Measurements from ENCODE around the gene MYL10. TPM values are rescaled to one million over a fixed set of nuclear protein-coding genes. Genes with fewer than 3 reads are reported as not detected.

MYL10 gene
- total and polyA plus RNA-seq, 11 donors, result not detected

- intact Hi-C loops (cut with DNase I), result no loop called here
- ATAC-seq (no peak), DNase-seq (no peak)
- TF ChIP-seq POLR2A (IDR thresholded peaks at IDR 0.05), result no peak
- no peak for TF ChIP-seq CTCF (IDR thresholded peaks at IDR 0.05)
- Histone ChIP-seq H3K36me3 (no peaks in the 10 kb centered on the region), H3K4me1 (peaks cover 0 to 8% (median 0%) of the 10 kb centered on the region in 12 donors), H3K27me3 (peaks cover 0 to 6% (median 0%) of the 10 kb centered on the region in 9 donors), H3K4me3 (no peak overlapping the region), H3K9me3 (no peaks in the 10 kb centered on the region), H3K27ac (no peak overlapping the region)
- 68 to 81% (median 79%) methylated on average over 7 to 16 of the region's 16 CpGs for WGBS, 4 donors
These were observed 29.9 kb downstream of the MYL10 start for GRCh38 chr7:101598986-101599771.

GRCh38 chr7:101598422-101598985 lies 30.6 kb downstream of the MYL10 start:
- DNase-seq, result no peak

GRCh38 chr7:101597941-101598340 lies 31.2 kb downstream of the MYL10 start:
- no peaks in the 10 kb centered on the region for H3K9me3 ChIP-seq
- no peak for ATAC-seq
- DNase-seq, result no peak
- H3K36me3 ChIP-seq, result no peaks in the 10 kb centered on the region
- H3K4me3 ChIP-seq, result no peak overlapping the region
- H3K27ac ChIP-seq, result no peak overlapping the region
- peaks cover 0 to 6% (median 0%) of the 10 kb centered on the region in 9 donors for H3K27me3 ChIP-seq
- peaks cover 0 to 8% (median 0%) of the 10 kb centered on the region in 12 donors for H3K4me1 ChIP-seq
- TF ChIP-seq POLR2A (IDR thresholded peaks at IDR 0.05) (no peak), CTCF (IDR thresholded peaks at IDR 0.05) (no peak)
- intact Hi-C loops (cut with DNase I), result no loop called here
- 60 to 90% (median 81%) methylated on average over 5 to 6 of the region's 6 CpGs for WGBS, 4 donors

More at GRCh38 chr7:101598422-101598985, 30.6 kb downstream of the MYL10 start:
- Histone ChIP-seq H3K27me3 (peaks cover 0 to 6% (median 0%) of the 10 kb centered on the region in 9 donors), H3K4me3 (no peak overlapping the region), H3K36me3 (no peaks in the 10 kb centered on the region), H3K9me3 (no peaks in the 10 kb centered on the region), H3K4me1 (peaks cover 0 to 8% (median 0%) of the 10 kb centered on the region in 12 donors), H3K27ac (no peak overlapping the region)
- TF ChIP-seq CTCF (IDR thresholded peaks at IDR 0.05) (no peak), POLR2A (IDR thresholded peaks at IDR 0.05) (no peak)
- intact Hi-C loops (cut with DNase I), result no loop called here
- no peak for ATAC-seq
- 80 to 96% (median 86%) methylated on average over 13 to 18 of the region's 18 CpGs for WGBS, 4 donors

GRCh38 chr7:101596898-101597297 lies 32.2 kb downstream of the MYL10 start:
- Histone ChIP-seq H3K27me3 (peaks cover 0 to 3% (median 0%) of the 10 kb centered on the region in 9 donors), H3K9me3 (no peaks in the 10 kb centered on the region)
- 70 to 93% (median 82%) methylated on average over 1 of the region's 1 CpG for WGBS, 4 donors

More at GRCh38 chr7:101596898-101597297, 32.2 kb downstream of the MYL10 start:
- Histone ChIP-seq H3K4me1 (no peaks in the 10 kb centered on the region), H3K4me3 (no peak overlapping the region), H3K27ac (no peak overlapping the region), H3K36me3 (no peaks in the 10 kb centered on the region)
- DNase-seq, result no peak
- no peak for TF ChIP-seq CTCF (IDR thresholded peaks at IDR 0.05)
- TF ChIP-seq POLR2A (IDR thresholded peaks at IDR 0.05), result no peak
- intact Hi-C loops (cut with DNase I), result no loop called here
- ATAC-seq, result no peak

All from heart left ventricle (tissue), 16 donors.